Epithelial cell of alveolus of lung (primary cell): ENCODE measurements around the gene MRPL4. TPM values are rescaled to one million over a fixed set of nuclear protein-coding genes. Genes with fewer than 3 reads are reported as not detected.

Experiments used
- total RNA-seq: library from RNA; depleted of rRNA; stranded (reverse); fragments of >200 nt; gene quantifications from 2 replicates; pipeline ENCODE4 v1.2.1, GENCODE V29; 2015

Gene MRPL4
- 93.2 and 98.0 TPM in 2 replicates for total RNA-seq

DNA sequence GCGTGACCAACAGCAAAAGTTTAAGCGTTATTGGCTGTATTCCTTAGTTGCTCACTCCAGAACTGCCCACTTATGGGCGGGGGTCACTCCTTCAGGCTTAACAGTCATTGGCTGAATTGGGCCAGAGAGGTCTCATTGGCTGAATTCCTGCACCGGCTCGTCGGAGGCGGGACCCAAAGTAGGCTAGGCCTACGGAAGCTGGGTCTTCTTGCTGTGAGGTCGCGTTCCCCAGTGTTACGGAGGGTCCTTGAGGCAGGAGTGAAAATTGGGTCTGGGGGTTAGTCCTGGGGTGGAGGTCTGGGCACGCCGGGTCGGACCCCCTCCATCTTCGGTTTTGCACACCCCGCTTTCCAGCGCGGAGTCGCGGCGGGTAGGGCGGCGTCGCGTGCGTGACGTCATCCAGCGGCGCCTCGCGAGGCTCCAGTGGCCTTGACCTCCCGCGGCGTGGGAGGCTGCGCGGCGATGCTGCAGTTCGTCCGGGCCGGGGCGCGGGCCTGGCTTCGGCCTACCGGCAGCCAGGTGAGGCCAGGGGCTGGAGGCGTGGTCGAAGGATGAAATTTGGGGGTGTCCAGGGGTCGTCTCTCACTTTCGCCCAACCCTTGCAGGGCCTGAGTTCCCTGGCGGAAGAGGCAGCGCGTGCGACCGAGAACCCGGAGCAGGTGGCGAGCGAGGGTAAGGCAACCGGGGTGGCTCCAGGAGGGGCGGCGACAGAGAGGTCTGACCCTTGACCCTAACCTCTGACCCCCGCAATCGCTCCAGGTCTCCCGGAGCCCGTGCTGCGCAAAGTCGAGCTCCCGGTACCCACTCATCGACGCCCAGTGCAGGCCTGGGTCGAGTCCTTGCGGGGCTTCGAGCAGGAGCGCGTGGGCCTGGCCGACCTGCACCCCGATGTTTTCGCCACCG is at the start of gene MRPL4:
Gene MRPL4, plus strand, starts transcription at position 423 of the 903 bp plus-strand sequence. Its CDS starts 40 bp downstream, at position 463.

DNA sequence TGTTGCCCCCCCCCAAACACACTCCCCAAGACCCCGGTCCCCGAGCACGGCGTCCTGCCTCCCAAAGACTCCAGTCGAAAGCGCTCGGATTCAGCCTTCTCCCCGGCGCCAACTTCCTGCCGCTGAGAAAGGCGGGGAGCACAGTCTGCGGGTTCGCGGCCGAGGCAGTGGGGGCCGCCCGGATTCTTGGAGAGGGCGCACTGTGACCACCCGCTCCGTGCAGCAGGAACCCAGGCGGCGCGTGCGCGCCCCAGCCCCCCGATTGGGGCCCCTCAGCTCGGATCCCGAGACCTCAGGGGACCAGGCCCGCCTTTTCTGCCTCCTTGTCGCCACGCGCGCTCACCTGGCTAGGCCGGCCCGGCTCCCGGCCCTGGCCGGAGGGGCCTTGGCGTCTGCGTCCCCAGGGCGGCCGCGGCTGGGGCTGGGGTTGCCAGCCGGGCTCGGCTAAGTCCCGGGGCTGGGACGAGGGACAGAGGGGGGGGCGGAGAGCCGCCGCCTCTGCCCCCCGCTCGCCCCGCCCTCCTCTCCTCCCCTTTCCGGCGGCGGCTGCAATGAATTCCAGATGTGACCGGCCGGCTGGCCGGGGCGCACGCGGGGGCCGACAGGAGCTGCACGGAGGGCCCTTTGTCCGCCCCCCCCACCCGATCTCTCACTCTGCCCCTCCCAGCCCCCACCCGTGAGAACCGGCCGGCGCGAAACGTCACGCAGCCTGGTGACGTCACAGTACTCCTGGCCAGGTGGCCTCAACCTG is 21.0 kb upstream of the MRPL4 start, which contains the start of gene S1PR2:
Gene S1PR2, minus strand, starts transcription at position 471 of the 751 bp plus-strand sequence. CDS start 6,426 bp downstream, outside the sequence.

DNA sequence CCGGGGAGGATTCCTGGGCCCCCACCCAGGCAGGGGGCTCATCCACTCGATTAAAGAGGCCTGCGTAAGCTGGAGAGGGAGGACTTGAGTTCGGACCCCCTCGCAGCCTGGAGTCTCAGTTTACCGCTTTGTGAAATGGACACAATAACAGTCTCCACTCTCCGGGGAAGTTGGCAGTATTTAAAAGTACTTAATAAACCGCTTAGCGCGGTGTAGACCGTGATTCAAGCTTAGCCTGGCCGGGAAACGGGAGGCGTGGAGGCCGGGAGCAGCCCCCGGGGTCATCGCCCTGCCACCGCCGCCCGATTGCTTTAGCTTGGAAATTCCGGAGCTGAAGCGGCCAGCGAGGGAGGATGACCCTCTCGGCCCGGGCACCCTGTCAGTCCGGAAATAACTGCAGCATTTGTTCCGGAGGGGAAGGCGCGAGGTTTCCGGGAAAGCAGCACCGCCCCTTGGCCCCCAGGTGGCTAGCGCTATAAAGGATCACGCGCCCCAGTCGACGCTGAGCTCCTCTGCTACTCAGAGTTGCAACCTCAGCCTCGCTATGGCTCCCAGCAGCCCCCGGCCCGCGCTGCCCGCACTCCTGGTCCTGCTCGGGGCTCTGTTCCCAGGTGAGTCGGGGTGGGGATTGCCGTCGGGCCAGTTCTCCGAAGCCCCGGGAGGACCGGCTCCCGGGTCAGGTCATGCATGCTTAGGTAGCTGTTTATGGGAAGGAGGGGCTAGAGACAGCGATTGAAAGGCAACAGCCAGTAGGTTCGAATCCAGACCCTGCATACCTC is 18.8 kb downstream of the MRPL4 start, which contains the start of gene ICAM1:
Gene ICAM1, plus strand, starts transcription at position 505 of the 779 bp plus-strand sequence. Its CDS starts 40 bp downstream, at position 545.

DNA sequence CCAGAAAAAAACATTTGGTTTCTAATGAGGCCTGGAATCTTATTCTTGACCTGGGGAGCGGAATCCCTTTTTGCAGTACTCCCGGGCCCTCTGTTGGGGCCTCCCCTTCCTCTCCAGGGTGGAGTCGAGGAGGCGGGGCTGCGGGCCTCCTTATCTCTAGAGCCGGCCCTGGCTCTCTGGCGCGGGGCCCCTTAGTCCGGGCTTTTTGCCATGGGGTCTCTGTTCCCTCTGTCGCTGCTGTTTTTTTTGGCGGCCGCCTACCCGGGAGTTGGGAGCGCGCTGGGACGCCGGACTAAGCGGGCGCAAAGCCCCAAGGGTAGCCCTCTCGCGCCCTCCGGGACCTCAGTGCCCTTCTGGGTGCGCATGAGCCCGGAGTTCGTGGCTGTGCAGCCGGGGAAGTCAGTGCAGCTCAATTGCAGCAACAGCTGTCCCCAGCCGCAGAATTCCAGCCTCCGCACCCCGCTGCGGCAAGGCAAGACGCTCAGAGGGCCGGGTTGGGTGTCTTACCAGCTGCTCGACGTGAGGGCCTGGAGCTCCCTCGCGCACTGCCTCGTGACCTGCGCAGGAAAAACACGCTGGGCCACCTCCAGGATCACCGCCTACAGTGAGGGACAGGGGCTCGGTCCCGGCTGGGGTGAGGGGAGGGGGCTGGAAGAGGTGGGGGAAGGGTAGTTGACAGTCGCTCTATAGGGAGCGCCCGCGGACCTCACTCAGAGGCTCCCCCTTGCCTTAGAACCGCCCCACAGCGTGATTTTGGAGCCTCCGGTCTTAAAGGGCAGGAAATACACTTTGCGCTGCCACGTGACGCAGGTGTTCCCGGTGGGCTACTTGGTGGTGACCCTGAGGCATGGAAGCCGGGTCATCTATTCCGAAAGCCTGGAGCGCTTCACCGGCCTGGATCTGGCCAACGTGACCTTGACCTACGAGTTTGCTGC is 35.1 kb downstream of the MRPL4 start, which contains the start of gene ICAM4:
Gene ICAM4, plus strand, starts transcription at position 153 of the 935 bp plus-strand sequence. Its CDS starts 58 bp downstream, at position 211.

DNA sequence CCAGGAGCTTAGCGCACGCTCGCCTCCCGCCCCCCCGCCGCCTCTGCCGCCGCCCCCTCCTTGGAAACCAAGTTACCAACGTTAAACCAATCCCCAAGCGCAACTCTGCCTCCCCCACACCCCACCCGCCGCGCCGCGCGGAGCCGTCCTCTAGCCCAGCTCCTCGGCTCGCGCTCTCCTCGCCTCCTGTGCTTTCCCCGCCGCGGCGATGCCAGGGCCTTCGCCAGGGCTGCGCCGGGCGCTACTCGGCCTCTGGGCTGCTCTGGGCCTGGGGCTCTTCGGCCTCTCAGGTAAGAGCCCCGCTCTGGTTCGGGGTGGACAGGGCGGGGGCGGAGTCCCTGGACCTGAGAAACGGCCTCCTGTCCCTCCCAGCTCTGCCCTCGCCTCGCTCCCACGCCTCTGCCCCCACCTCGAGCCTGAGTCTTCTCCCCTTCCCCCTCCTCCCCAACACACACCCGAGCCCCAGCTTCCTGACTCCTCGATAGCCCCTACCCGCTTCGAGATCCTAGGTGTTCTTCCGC is 37.9 kb downstream of the MRPL4 start, which contains the start of gene ICAM5:
Gene ICAM5, plus strand, starts transcription at position 117 of the 521 bp plus-strand sequence. Its CDS starts 92 bp downstream, at position 209.

DNA sequence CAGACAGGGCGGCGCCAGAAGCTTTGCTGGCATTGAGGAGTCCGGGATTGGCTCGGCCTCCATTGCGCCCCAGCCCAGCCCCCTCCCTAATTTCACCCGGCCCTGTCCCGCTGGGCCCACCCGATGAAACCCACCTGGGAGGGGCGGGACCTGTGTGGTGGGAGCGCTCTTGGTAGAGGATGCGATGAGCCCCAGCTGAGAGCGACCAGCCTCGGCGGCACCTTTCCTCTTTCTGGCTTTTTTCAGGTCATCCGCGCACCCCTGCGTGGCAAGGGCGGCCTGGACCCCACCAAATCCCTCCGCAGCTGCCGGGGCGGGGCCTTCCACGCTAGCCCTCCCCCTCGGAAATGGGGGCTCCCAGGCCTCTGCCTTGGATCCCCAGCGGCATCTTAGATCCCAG is 57.4 kb downstream of the MRPL4 start, which contains the start of gene ZGLP1:
Gene ZGLP1, minus strand, starts transcription at position 393 of the 400 bp plus-strand sequence.

Other genes with a start within 250 kb of the MRPL4 start
- 7.7 and 8.4 TPM in 2 replicates for gene COL5A3, start 241.7 kb upstream of the MRPL4 start, total RNA-seq
- not detected in 2 replicates for gene RDH8, start 238.7 kb upstream of the MRPL4 start, total RNA-seq
- gene SHFL, start 165.9 kb upstream of the MRPL4 start, total RNA-seq = 19.1 and 28.4 TPM in 2 replicates
- gene ANGPTL6, start 149.5 kb upstream of the MRPL4 start, total RNA-seq = 0.13 and 0.80 TPM in 2 replicates
- 37.5 and 38.7 TPM in 2 replicates for gene PPAN, start 145.9 kb upstream of the MRPL4 start, total RNA-seq
- 1.8 and 6.6 TPM in 2 replicates for gene P2RY11, start 140.5 kb upstream of the MRPL4 start, total RNA-seq
- gene EIF3G, start 132.3 kb upstream of the MRPL4 start, total RNA-seq = 269 and 279 TPM in 2 replicates
- 99.0 and 101 TPM in 2 replicates for gene DNMT1, start 57.3 kb upstream of the MRPL4 start, total RNA-seq
- 21.7 and 69.8 TPM in 2 replicates for gene S1PR2, start 20.9 kb upstream of the MRPL4 start, total RNA-seq
- 36.0 and 177 TPM in 2 replicates for gene ICAM1, start 18.9 kb downstream of the MRPL4 start, total RNA-seq
- gene ICAM4, start 34.7 kb downstream of the MRPL4 start, total RNA-seq = 3.4 and 9.3 TPM in 2 replicates
- gene ICAM5, start 37.7 kb downstream of the MRPL4 start, total RNA-seq = 16.4 and 26.7 TPM in 2 replicates
- gene ZGLP1, start 57.6 kb downstream of the MRPL4 start, total RNA-seq = 0.32 and 0.52 TPM in 2 replicates
- 17.3 and 45.3 TPM in 2 replicates for gene FDX2, start 63.8 kb downstream of the MRPL4 start, total RNA-seq
- gene RAVER1, start 81.3 kb downstream of the MRPL4 start, total RNA-seq = 38.0 and 49.8 TPM in 2 replicates
- 4.2 and 6.7 TPM in 2 replicates for gene ICAM3, start 87.4 kb downstream of the MRPL4 start, total RNA-seq
- 75.8 and 80.0 TPM in 2 replicates for gene TYK2, start 128.4 kb downstream of the MRPL4 start, total RNA-seq
- 122 and 193 TPM in 2 replicates for gene CDC37, start 151.3 kb downstream of the MRPL4 start, total RNA-seq
- 5.7 and 11.7 TPM in 2 replicates for gene PDE4A, start 168.3 kb downstream of the MRPL4 start, total RNA-seq